GM18858 (cell line): Measurements from ENCODE around the gene RNF8.
"Not testable (repeated sequence)": the region's sequence is repeated elsewhere in the genome, so short reads cannot be mapped to it uniquely, and the experiment has no call there.

Source experiments
- ATAC-seq: cut with Tn5 transposase; IDR thresholded peaks from one replicate; pipeline ENCODE4 v1.9.1; 2021; ENCODE audit not compliant: unreplicated experiment

Gene RNF8

DNA sequence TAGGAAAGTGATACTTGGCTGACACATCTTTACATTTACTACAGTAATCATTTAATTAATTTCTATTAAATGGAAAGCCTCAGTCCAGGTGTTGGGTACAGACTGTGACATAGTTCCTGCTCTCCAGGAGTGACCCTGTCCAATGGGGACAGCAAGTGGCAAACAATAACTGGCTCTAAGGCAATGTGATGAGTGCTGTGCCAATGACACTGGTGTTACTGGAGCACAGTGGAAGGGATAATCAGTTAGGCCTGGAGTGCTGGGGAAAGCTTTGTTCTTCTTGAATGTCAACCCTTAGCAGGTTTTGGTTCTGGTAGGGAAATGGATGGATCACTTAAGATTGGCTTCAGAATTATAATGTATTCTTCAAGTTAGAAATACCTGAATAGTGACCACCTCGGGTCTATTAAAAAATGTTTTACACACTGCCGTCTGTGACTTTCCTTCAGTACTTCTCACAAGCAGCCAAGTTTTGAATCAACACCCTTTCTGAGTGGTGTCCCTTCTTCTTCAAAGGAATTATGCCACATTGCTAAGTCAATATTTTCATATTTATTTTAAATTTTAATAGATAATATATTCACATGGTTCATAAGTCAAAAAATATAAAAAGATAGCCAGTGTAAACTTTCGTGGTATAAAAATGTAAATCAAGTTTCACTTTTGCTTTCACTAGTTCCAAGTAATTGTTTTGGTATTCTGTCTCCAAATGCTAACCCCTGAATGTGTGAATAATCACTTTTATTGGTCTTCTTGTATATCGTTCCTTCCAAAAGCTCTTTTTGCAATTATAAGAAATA, 88.8 kb downstream of the RNF8 start:
- ATAC-seq = no peak

DNA sequence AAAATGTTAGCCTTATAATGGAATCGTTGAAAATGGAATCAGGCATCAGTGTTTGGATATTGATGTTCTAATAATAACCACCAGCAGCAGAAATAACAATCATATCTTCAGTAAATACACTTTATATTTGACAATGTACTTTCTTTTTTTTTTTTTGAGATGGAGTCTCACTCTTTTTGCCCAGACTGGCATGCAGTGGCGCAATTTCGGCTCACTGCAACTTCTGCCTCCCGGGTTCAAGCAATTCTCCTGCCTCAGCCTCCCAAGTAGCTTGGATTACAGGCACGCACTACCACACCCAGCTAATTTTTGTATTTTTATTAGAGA, 89.4 kb downstream of the RNF8 start:
- ATAC-seq = not testable (repeated sequence)
